ENCODE data around the gene CD99. TPM values are rescaled to one million over a fixed set of nuclear protein-coding genes. Genes with fewer than 3 reads are reported as not detected.
"Not testable (repeated sequence)": the region's sequence is repeated elsewhere in the genome, so short reads cannot be mapped to it uniquely, and the experiment has no call there.

Gene CD99
- total RNA-seq, 2 donors from 2014 or later = 384 to 1,041 TPM

- H3K27me3 ChIP-seq (replicated peaks; ENCODE audit: insufficient read depth) = no peaks in the 10 kb centered on the region
- H3K4me1 ChIP-seq (replicated peaks) = no peaks in the 10 kb centered on the region
- no peak for DNase-seq (ENCODE audit: low spot score)
- no peaks in the 10 kb centered on the region for H3K36me3 ChIP-seq
- WGBS = 62% methylated on average over 10 of the region's 10 CpGs
- intact Hi-C loops (cut with DNase I) = no loop called here
- H3K4me3 ChIP-seq = no peak overlapping the region
- TF ChIP-seq POLR2A (IDR thresholded peaks at IDR 0.05) (no peak), CTCF (IDR thresholded peaks at IDR 0.05) (no peak), POLR2AphosphoS5 (IDR thresholded peaks at IDR 0.05) (no peak)
- H3K9me3 ChIP-seq = no peaks in the 10 kb centered on the region
- no peak overlapping the region for H3K27ac ChIP-seq
These were observed 65.5 kb downstream of the CD99 start for GRCh38 chrX:2756548-2756947.

DNA sequence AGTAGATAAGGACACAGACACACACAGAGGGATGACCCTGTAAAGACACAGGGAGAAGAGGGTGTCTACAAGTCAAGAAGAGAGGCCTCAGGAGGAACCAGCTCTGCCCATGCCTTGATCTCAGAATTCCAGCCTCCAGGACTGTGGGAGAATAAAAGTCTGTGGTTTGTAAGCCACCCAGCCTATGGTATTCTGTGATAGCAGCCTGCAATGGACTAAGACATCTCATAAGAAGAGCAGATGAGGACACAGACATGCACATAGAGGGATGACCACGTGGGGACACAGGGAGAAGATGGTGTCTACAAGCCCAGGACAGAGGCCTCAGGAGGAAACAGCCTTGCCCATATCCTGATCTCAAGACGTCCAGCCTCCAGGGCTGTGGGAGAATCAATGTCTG, 70.2 kb downstream of the CD99 start:
- WGBS = 89% methylated on average over 2 of the region's 2 CpGs
- no peak overlapping the region for H3K27ac ChIP-seq
- H3K27me3 ChIP-seq (replicated peaks; ENCODE audit: insufficient read depth) = no peaks in the 10 kb centered on the region
- H3K4me1 ChIP-seq (replicated peaks) = no peaks in the 10 kb centered on the region
- H3K4me3 ChIP-seq = no peak overlapping the region
- TF ChIP-seq POLR2AphosphoS5 (IDR thresholded peaks at IDR 0.05) = no peak
- TF ChIP-seq POLR2A (IDR thresholded peaks at IDR 0.05) = no peak
- TF ChIP-seq CTCF (IDR thresholded peaks at IDR 0.05) = no peak
- no peaks in the 10 kb centered on the region for H3K36me3 ChIP-seq
- H3K9me3 ChIP-seq = no peaks in the 10 kb centered on the region
- DNase-seq (ENCODE audit: low spot score) = no peak
- intact Hi-C loops (cut with DNase I) = no loop called here

DNA sequence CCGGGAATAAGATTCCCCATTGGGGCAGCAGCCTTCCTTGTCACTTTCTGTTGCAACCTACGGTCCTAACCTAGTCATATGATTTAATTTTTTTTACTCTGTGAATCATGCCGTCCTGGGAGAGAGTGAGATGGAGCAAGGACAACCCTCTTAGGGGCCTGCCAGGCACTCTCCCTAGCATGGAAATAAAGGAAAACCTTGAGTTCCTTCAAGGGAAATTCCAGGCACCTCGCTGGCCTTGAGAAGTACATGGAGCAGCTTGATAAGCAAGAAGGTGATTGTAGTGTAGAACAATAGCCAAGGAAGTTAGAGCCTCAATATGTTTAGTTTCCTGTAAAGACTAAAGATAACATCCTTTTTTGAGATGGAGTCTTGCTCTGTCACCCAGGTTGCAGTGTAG, 71.6 kb downstream of the CD99 start:
- H3K27ac ChIP-seq; H3K4me3 ChIP-seq; DNase-seq (ENCODE audit: low spot score); H3K36me3 ChIP-seq; H3K4me1 ChIP-seq (replicated peaks); H3K27me3 ChIP-seq (replicated peaks; ENCODE audit: insufficient read depth); H3K9me3 ChIP-seq; intact Hi-C loops (cut with DNase I): not testable (repeated sequence)
- 85% methylated on average over 4 of the region's 4 CpGs for WGBS

- H3K4me1 ChIP-seq (replicated peaks); H3K27ac ChIP-seq; H3K36me3 ChIP-seq; DNase-seq (ENCODE audit: low spot score); H3K9me3 ChIP-seq; H3K4me3 ChIP-seq; H3K27me3 ChIP-seq (replicated peaks; ENCODE audit: insufficient read depth); intact Hi-C loops (cut with DNase I): not testable (repeated sequence)
- WGBS = 75% methylated on average over 19 of the region's 19 CpGs
These were observed 73.9 kb downstream of the CD99 start for GRCh38 chrX:2764766-2765548.

- no peak overlapping the region for H3K27ac ChIP-seq
- no peaks in the 10 kb centered on the region for H3K27me3 ChIP-seq (replicated peaks; ENCODE audit: insufficient read depth)
- no peaks in the 10 kb centered on the region for H3K9me3 ChIP-seq
- H3K36me3 ChIP-seq = no peaks in the 10 kb centered on the region
- no peak for DNase-seq (ENCODE audit: low spot score)
- intact Hi-C loops (cut with DNase I) = no loop called here
- no peak for TF ChIP-seq POLR2A (IDR thresholded peaks at IDR 0.05)
- no peak for TF ChIP-seq CTCF (IDR thresholded peaks at IDR 0.05)
- TF ChIP-seq POLR2AphosphoS5 (IDR thresholded peaks at IDR 0.05) = no peak
- H3K4me3 ChIP-seq = no peak overlapping the region
- no peaks in the 10 kb centered on the region for H3K4me1 ChIP-seq (replicated peaks)
- 67% methylated on average over 5 of the region's 5 CpGs for WGBS
These were observed 74.4 kb downstream of the CD99 start for GRCh38 chrX:2765549-2765830.

GRCh38 chrX:2766906-2767305, 75.8 kb downstream of the CD99 start:
- WGBS = 87% methylated on average over 11 of the region's 11 CpGs
- intact Hi-C loops (cut with DNase I) = no loop called here
- H3K9me3 ChIP-seq = no peaks in the 10 kb centered on the region
- H3K36me3 ChIP-seq = no peaks in the 10 kb centered on the region
- no peak for DNase-seq (ENCODE audit: low spot score)
- TF ChIP-seq CTCF (IDR thresholded peaks at IDR 0.05) (no peak), POLR2A (IDR thresholded peaks at IDR 0.05) (no peak), POLR2AphosphoS5 (IDR thresholded peaks at IDR 0.05) (no peak)
- no peak overlapping the region for H3K27ac ChIP-seq
- no peaks in the 10 kb centered on the region for H3K27me3 ChIP-seq (replicated peaks; ENCODE audit: insufficient read depth)
- no peak overlapping the region for H3K4me3 ChIP-seq
- H3K4me1 ChIP-seq (replicated peaks) = no peaks in the 10 kb centered on the region
